GM23338 (cell line): ENCODE data around the gene ABCC9. TPM values are rescaled to one million over a fixed set of nuclear protein-coding genes. Genes with fewer than 3 reads are reported as not detected.

Experiments used
- EZH2phosphoT487 ChIP-seq: fragments of 200-600 bp; sonication (generic); IDR thresholded peaks from one replicate; pipeline ENCODE4 v1.8.1; 2018; ENCODE audit warnings: antibody characterized with exemption; ENCODE audit not compliant: unreplicated experiment
- NANOG ChIP-seq: IDR thresholded peaks from 2 replicates; pipeline ENCODE4 v1.6.1; 2016; ENCODE audit warnings: antibody characterized with exemption, borderline replicate concordance
- POLR2AphosphoS5 ChIP-seq: IDR thresholded peaks from 2 replicates; pipeline ENCODE4 v1.6.1; 2016; ENCODE audit warnings: antibody characterized with exemption, low read depth
- polyA plus RNA-seq: library from polyadenylated mRNA; unstranded; fragments of >200 nt; fragmentation: Nextera tagmentation; extraction: Ambion mirVana; gene quantifications from 2 replicates; pipeline ENCODE4 v1.2.1, GENCODE V29; 2016
- small RNA-seq: library from RNA; depleted of rRNA; stranded (forward); fragments of <200 nt; gene quantifications from one replicate; pipeline ENCODE3, GENCODE V24; 2014; ENCODE audit warnings: low replicate concordance
- total RNA-seq: library from RNA; depleted of rRNA; stranded (reverse); fragments of >200 nt; shearing (Covaris generic); gene quantifications from 2 replicates; pipeline ENCODE4 v1.2.3, GENCODE V29; 2014; rRNA removed
- TF ChIP-seq, protein P1 (sequence below): fragments of 250-450 bp; sonication (Bioruptor Pico); IDR thresholded peaks from 2 replicates; pipeline ENCODE4 v1.5.0; 2020; ENCODE audit warnings: mild to moderate bottlenecking, moderate library complexity
- TF ChIP-seq, protein P2 (sequence below): IDR thresholded peaks from one replicate; pipeline ENCODE4 v1.6.1; 2018; ENCODE audit warnings: antibody characterized with exemption; ENCODE audit not compliant: unreplicated experiment

The ABCC9 gene
- total and polyA plus RNA-seq, 2 experiments from 2014 or later, result not detected

DNA sequence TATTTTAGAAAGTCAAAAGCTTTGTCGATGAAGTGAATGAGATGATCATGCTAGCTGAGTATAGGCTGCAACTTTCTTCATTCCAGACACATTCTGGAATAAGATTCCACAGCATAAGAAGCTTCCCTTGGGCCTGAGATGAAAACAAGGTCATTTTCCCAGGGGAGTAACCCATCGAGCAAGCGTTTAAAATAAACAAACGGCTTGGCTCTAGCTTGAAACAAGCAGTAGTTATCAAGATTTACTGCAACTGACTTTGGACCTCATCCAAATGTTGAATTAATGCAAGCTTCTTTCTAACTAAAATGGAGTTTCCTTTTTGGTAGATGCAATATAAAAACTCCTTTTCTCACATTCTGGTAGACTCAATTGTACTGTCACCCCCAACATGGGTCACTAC lies 189.7 kb downstream of the ABCC9 start (continued):
- TF ChIP-seq, protein P1, sequence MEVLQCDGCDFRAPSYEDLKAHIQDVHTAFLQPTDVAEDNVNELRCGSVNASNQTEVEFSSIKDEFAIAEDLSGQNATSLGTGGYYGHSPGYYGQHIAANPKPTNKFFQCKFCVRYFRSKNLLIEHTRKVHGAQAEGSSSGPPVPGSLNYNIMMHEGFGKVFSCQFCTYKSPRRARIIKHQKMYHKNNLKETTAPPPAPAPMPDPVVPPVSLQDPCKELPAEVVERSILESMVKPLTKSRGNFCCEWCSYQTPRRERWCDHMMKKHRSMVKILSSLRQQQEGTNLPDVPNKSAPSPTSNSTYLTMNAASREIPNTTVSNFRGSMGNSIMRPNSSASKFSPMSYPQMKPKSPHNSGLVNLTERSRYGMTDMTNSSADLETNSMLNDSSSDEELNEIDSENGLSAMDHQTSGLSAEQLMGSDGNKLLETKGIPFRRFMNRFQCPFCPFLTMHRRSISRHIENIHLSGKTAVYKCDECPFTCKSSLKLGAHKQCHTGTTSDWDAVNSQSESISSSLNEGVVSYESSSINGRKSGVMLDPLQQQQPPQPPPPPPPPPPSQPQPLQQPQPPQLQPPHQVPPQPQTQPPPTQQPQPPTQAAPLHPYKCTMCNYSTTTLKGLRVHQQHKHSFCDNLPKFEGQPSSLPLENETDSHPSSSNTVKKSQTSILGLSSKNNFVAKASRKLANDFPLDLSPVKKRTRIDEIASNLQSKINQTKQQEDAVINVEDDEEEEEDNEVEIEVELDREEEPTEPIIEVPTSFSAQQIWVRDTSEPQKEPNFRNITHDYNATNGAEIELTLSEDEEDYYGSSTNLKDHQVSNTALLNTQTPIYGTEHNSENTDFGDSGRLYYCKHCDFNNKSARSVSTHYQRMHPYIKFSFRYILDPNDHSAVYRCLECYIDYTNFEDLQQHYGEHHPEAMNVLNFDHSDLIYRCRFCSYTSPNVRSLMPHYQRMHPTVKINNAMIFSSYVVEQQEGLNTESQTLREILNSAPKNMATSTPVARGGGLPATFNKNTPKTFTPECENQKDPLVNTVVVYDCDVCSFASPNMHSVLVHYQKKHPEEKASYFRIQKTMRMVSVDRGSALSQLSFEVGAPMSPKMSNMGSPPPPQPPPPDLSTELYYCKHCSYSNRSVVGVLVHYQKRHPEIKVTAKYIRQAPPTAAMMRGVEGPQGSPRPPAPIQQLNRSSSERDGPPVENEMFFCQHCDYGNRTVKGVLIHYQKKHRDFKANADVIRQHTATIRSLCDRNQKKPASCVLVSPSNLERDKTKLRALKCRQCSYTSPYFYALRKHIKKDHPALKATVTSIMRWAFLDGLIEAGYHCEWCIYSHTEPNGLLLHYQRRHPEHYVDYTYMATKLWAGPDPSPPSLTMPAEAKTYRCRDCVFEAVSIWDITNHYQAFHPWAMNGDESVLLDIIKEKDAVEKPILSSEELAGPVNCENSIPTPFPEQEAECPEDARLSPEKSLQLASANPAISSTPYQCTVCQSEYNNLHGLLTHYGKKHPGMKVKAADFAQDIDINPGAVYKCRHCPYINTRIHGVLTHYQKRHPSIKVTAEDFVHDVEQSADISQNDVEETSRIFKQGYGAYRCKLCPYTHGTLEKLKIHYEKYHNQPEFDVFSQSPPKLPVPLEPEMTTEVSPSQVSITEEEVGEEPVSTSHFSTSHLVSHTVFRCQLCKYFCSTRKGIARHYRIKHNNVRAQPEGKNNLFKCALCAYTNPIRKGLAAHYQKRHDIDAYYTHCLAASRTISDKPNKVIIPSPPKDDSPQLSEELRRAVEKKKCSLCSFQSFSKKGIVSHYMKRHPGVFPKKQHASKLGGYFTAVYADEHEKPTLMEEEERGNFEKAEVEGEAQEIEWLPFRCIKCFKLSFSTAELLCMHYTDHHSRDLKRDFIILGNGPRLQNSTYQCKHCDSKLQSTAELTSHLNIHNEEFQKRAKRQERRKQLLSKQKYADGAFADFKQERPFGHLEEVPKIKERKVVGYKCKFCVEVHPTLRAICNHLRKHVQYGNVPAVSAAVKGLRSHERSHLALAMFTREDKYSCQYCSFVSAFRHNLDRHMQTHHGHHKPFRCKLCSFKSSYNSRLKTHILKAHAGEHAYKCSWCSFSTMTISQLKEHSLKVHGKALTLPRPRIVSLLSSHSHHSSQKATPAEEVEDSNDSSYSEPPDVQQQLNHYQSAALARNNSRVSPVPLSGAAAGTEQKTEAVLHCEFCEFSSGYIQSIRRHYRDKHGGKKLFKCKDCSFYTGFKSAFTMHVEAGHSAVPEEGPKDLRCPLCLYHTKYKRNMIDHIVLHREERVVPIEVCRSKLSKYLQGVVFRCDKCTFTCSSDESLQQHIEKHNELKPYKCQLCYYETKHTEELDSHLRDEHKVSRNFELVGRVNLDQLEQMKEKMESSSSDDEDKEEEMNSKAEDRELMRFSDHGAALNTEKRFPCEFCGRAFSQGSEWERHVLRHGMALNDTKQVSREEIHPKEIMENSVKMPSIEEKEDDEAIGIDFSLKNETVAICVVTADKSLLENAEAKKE (CRISPR knock-in tag), result no peak
- TF ChIP-seq EZH2phosphoT487, result no peak
- TF ChIP-seq POLR2AphosphoS5, result no peak
- TF ChIP-seq, protein P2, sequence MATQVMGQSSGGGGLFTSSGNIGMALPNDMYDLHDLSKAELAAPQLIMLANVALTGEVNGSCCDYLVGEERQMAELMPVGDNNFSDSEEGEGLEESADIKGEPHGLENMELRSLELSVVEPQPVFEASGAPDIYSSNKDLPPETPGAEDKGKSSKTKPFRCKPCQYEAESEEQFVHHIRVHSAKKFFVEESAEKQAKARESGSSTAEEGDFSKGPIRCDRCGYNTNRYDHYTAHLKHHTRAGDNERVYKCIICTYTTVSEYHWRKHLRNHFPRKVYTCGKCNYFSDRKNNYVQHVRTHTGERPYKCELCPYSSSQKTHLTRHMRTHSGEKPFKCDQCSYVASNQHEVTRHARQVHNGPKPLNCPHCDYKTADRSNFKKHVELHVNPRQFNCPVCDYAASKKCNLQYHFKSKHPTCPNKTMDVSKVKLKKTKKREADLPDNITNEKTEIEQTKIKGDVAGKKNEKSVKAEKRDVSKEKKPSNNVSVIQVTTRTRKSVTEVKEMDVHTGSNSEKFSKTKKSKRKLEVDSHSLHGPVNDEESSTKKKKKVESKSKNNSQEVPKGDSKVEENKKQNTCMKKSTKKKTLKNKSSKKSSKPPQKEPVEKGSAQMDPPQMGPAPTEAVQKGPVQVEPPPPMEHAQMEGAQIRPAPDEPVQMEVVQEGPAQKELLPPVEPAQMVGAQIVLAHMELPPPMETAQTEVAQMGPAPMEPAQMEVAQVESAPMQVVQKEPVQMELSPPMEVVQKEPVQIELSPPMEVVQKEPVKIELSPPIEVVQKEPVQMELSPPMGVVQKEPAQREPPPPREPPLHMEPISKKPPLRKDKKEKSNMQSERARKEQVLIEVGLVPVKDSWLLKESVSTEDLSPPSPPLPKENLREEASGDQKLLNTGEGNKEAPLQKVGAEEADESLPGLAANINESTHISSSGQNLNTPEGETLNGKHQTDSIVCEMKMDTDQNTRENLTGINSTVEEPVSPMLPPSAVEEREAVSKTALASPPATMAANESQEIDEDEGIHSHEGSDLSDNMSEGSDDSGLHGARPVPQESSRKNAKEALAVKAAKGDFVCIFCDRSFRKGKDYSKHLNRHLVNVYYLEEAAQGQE, result no peak
- no peak for TF ChIP-seq NANOG

Small RNA genes within 50 kb of the gene (small RNA-seq; reads per million reads assigned to genes)
- gene AC008250.2, result not detected

Other genes starting within 250 kb of the ABCC9 start
- gene KCNJ8, start 166.7 kb downstream of the ABCC9 start, total RNA-seq, result 0.87 and 2.3 TPM in 2 replicates
- 0.82 and 1.0 TPM in 2 replicates for gene KCNJ8, start 166.7 kb downstream of the ABCC9 start, polyA plus RNA-seq
- 61.2 and 62.9 TPM in 2 replicates for gene CMAS, start 104.8 kb upstream of the ABCC9 start, total RNA-seq
- 115 and 118 TPM in 2 replicates for gene CMAS, start 104.8 kb upstream of the ABCC9 start, polyA plus RNA-seq